HEK293 (cell line): ENCODE data around the gene P4HA2.

Experiments
- CTCF ChIA-PET: fragments of 350-600 bp; formaldehyde crosslinking; extraction: SDS; loops from one replicate; lab custom pipeline; 2021; ENCODE audit warnings: antibody characterized with exemption; lab: Yijun Ruan, JAX
- POLR2A ChIA-PET: fragments of 300-600 bp; formaldehyde crosslinking; extraction: SDS; loops from one replicate; lab custom pipeline; 2020; ENCODE audit warnings: antibody characterized with exemption, inconsistent platforms; lab: Yijun Ruan, JAX
- H3K27ac ChIP-seq: fragments of 200-500 bp; sonication (Bioruptor generic); 2 replicates; pipeline ENCODE4 v1.5.1; 2014; ENCODE audit warnings: low read depth, low read length, control low read depth, inconsistent platforms; ENCODE audit errors: extremely low read depth
- H3K36me3 ChIP-seq, 2 experiments: fragments of 200-500 bp in 1 of 2; sonication (Bioruptor generic) in 1 of 2; 1 replicate in 1 of 2; 2 replicates in 1 of 2; pipeline ENCODE4 v1.5.1; 2014 to 2017; ENCODE audit warnings: inconsistent platforms in 2 of 2, low read length in 2 of 2; ENCODE audit not compliant: control insufficient read depth in 2 of 2, insufficient read depth in 1 of 2
- H3K4me1 ChIP-seq: fragments of 200-500 bp; sonication (Bioruptor generic); 2 replicates; pipeline ENCODE4 v1.5.1; 2014; ENCODE audit warnings: mild to moderate bottlenecking, low read length, inconsistent platforms; ENCODE audit not compliant: control insufficient read depth, insufficient read depth
- H3K4me3 ChIP-seq: 2 replicates; pipeline ENCODE4 v1.5.1; 2011; ENCODE audit warnings: low read depth, mild to moderate bottlenecking, control low read depth, low read length, moderate library complexity
- H3K9me3 ChIP-seq: fragments of 200-500 bp; sonication (Bioruptor generic); 2 replicates; pipeline ENCODE4 v1.5.1; 2014; ENCODE audit warnings: low read depth, low read length, inconsistent platforms; ENCODE audit not compliant: control insufficient read depth, insufficient read depth
- EGR2 ChIP-seq: fragments of 450-650 bp; formaldehyde crosslinking; IDR thresholded peaks from 2 replicates; pipeline ENCODE4 v1.5.1; 2016; ENCODE audit warnings: low read depth, missing biosample characterization, missing genetic modification characterization
- GLIS2 ChIP-seq: fragments of 450-650 bp; formaldehyde crosslinking; IDR thresholded peaks from 2 replicates; pipeline ENCODE4 v1.5.1; 2016; ENCODE audit warnings: missing biosample characterization, missing genetic modification characterization
- MZF1 ChIP-seq: fragments of 450-650 bp; formaldehyde crosslinking; IDR thresholded peaks from 2 replicates; pipeline ENCODE4 v1.5.1; 2017; ENCODE audit warnings: missing biosample characterization, missing genetic modification characterization, borderline replicate concordance
- OVOL3 ChIP-seq: fragments of 450-650 bp; formaldehyde crosslinking; IDR thresholded peaks from 2 replicates; pipeline ENCODE4 v1.5.1; 2016; ENCODE audit warnings: missing biosample characterization, missing genetic modification characterization
- SALL2 ChIP-seq: fragments of 450-650 bp; formaldehyde crosslinking; IDR thresholded peaks from 2 replicates; pipeline ENCODE4 v1.5.0; 2017; ENCODE audit warnings: missing biosample characterization, mild to moderate bottlenecking, missing genetic modification characterization, borderline replicate concordance
- ZNF23 ChIP-seq: fragments of 450-650 bp; formaldehyde crosslinking; IDR thresholded peaks from 2 replicates; pipeline ENCODE4 v1.5.1; 2016; ENCODE audit warnings: missing biosample characterization, missing genetic modification characterization, borderline replicate concordance
- ZNF292 ChIP-seq: fragments of 450-650 bp; formaldehyde crosslinking; IDR thresholded peaks from 2 replicates; pipeline ENCODE4 v1.5.1; 2016; ENCODE audit warnings: low read depth, missing biosample characterization, missing genetic modification characterization, borderline replicate concordance
- ZNF324 ChIP-seq: fragments of 450-650 bp; formaldehyde crosslinking; IDR thresholded peaks from 2 replicates; pipeline ENCODE4 v1.5.1; 2016; ENCODE audit warnings: missing biosample characterization, missing genetic modification characterization
- ZNF341 ChIP-seq: fragments of 450-650 bp; formaldehyde crosslinking; IDR thresholded peaks from 2 replicates; pipeline ENCODE4; 2016; ENCODE audit warnings: low read depth, missing biosample characterization, missing genetic modification characterization
- ZNF404 ChIP-seq: fragments of 450-650 bp; formaldehyde crosslinking; IDR thresholded peaks from 2 replicates; pipeline ENCODE4 v1.5.1; 2017; ENCODE audit warnings: missing biosample characterization, missing genetic modification characterization
- ZNF544 ChIP-seq: fragments of 450-650 bp; formaldehyde crosslinking; IDR thresholded peaks from 2 replicates; pipeline ENCODE4 v1.5.0; 2017; ENCODE audit warnings: missing biosample characterization, missing genetic modification characterization
- ZNF670 ChIP-seq: fragments of 450-650 bp; formaldehyde crosslinking; IDR thresholded peaks from 2 replicates; pipeline ENCODE4 v1.5.1; 2016; ENCODE audit warnings: missing biosample characterization, missing genetic modification characterization, low read depth
- ZNF792 ChIP-seq: fragments of 450-650 bp; formaldehyde crosslinking; IDR thresholded peaks from 2 replicates; pipeline ENCODE4 v1.5.1; 2016; ENCODE audit warnings: missing biosample characterization, missing genetic modification characterization
- TF ChIP-seq, protein P1 (sequence below): fragments of 450-650 bp; formaldehyde crosslinking; IDR thresholded peaks from 2 replicates; pipeline ENCODE4 v1.5.1; 2016; ENCODE audit warnings: missing biosample characterization, missing genetic modification characterization, low read depth
- TF ChIP-seq, protein P2 (sequence below): fragments of 450-650 bp; IDR thresholded peaks from 2 replicates; pipeline ENCODE4 v1.5.1; 2018; ENCODE audit warnings: missing biosample characterization, missing genetic modification characterization
- TF ChIP-seq, protein P3 (sequence below): fragments of 450-650 bp; formaldehyde crosslinking; IDR thresholded peaks from 2 replicates; pipeline ENCODE4 v1.5.0; 2017; ENCODE audit warnings: missing biosample characterization, missing genetic modification characterization, borderline replicate concordance
- TF ChIP-seq, protein P4 (sequence below): fragments of 450-650 bp; formaldehyde crosslinking; IDR thresholded peaks from 2 replicates; pipeline ENCODE4 v1.5.1; 2016; ENCODE audit warnings: missing biosample characterization, missing genetic modification characterization
- TF ChIP-seq, protein P5 (sequence below): fragments of 450-650 bp; formaldehyde crosslinking; IDR thresholded peaks from 2 replicates; pipeline ENCODE4 v1.5.1; 2016; ENCODE audit warnings: missing biosample characterization, missing genetic modification characterization
- TF ChIP-seq, protein P6 (sequence below): fragments of 450-650 bp; formaldehyde crosslinking; IDR thresholded peaks from 2 replicates; pipeline ENCODE4 v1.5.1; 2017; ENCODE audit warnings: missing biosample characterization, missing genetic modification characterization

The P4HA2 gene

DNA sequence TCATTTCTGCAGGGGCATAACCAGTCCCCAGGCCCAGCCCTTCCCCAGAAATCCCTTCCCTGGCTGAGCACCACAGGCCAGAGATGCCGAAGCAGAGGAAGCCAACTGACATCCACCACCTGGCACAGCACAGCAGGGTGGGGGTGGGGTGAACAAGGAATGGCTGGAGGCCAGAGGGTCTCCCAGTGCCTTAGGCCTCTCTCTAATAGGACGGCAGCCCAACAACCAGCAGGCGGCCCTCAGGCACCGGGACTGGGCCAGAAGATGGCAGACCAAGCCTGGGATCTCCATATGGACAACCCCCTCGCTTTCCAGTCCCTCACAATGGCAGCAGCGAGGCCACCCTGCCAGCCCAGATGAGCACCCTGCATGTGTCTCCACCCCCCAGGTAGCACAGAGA, 43.1 kb upstream of the P4HA2 start:
- Histone ChIP-seq H3K27ac (no peak overlapping the region), H3K4me3 (no peak overlapping the region), H3K36me3 (no peaks in the 10 kb centered on the region), H3K4me1 (no peaks in the 10 kb centered on the region; the same call in 1 of the 2 replicates), H3K9me3 (no peaks in the 10 kb centered on the region)
- ChIA-PET CTCF (no interaction called here), POLR2A (no interaction called here)
- no peak for TF ChIP-seq EGR2
- TF ChIP-seq GLIS2 = no peak
- TF ChIP-seq, protein P1, sequence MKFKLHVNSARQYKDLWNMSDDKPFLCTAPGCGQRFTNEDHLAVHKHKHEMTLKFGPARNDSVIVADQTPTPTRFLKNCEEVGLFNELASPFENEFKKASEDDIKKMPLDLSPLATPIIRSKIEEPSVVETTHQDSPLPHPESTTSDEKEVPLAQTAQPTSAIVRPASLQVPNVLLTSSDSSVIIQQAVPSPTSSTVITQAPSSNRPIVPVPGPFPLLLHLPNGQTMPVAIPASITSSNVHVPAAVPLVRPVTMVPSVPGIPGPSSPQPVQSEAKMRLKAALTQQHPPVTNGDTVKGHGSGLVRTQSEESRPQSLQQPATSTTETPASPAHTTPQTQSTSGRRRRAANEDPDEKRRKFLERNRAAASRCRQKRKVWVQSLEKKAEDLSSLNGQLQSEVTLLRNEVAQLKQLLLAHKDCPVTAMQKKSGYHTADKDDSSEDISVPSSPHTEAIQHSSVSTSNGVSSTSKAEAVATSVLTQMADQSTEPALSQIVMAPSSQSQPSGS (tag by site-specific recombination) = no peak
- TF ChIP-seq ZNF292 (tag by site-specific recombination) = no peak
- no peak for TF ChIP-seq ZNF792
- no peak for TF ChIP-seq SALL2 (tag by site-specific recombination)
- TF ChIP-seq ZNF404 = no peak
- TF ChIP-seq, protein P2, sequence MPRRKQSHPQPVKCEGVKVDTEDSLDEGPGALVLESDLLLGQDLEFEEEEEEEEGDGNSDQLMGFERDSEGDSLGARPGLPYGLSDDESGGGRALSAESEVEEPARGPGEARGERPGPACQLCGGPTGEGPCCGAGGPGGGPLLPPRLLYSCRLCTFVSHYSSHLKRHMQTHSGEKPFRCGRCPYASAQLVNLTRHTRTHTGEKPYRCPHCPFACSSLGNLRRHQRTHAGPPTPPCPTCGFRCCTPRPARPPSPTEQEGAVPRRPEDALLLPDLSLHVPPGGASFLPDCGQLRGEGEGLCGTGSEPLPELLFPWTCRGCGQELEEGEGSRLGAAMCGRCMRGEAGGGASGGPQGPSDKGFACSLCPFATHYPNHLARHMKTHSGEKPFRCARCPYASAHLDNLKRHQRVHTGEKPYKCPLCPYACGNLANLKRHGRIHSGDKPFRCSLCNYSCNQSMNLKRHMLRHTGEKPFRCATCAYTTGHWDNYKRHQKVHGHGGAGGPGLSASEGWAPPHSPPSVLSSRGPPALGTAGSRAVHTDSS (tag by site-specific recombination) = no peak
- TF ChIP-seq MZF1 (tag by site-specific recombination) = no peak
- TF ChIP-seq, protein P3, sequence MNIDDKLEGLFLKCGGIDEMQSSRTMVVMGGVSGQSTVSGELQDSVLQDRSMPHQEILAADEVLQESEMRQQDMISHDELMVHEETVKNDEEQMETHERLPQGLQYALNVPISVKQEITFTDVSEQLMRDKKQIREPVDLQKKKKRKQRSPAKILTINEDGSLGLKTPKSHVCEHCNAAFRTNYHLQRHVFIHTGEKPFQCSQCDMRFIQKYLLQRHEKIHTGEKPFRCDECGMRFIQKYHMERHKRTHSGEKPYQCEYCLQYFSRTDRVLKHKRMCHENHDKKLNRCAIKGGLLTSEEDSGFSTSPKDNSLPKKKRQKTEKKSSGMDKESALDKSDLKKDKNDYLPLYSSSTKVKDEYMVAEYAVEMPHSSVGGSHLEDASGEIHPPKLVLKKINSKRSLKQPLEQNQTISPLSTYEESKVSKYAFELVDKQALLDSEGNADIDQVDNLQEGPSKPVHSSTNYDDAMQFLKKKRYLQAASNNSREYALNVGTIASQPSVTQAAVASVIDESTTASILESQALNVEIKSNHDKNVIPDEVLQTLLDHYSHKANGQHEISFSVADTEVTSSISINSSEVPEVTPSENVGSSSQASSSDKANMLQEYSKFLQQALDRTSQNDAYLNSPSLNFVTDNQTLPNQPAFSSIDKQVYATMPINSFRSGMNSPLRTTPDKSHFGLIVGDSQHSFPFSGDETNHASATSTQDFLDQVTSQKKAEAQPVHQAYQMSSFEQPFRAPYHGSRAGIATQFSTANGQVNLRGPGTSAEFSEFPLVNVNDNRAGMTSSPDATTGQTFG = no peak
- no peak for TF ChIP-seq ZNF341 (tag by site-specific recombination)
- no peak for TF ChIP-seq ZNF544 (tag by site-specific recombination)
- no peak for TF ChIP-seq ZNF670
- TF ChIP-seq ZNF324 = no peak
- TF ChIP-seq OVOL3 (tag by site-specific recombination) = no peak
- TF ChIP-seq ZNF23 (tag by site-specific recombination) = no peak
- TF ChIP-seq, protein P4, sequence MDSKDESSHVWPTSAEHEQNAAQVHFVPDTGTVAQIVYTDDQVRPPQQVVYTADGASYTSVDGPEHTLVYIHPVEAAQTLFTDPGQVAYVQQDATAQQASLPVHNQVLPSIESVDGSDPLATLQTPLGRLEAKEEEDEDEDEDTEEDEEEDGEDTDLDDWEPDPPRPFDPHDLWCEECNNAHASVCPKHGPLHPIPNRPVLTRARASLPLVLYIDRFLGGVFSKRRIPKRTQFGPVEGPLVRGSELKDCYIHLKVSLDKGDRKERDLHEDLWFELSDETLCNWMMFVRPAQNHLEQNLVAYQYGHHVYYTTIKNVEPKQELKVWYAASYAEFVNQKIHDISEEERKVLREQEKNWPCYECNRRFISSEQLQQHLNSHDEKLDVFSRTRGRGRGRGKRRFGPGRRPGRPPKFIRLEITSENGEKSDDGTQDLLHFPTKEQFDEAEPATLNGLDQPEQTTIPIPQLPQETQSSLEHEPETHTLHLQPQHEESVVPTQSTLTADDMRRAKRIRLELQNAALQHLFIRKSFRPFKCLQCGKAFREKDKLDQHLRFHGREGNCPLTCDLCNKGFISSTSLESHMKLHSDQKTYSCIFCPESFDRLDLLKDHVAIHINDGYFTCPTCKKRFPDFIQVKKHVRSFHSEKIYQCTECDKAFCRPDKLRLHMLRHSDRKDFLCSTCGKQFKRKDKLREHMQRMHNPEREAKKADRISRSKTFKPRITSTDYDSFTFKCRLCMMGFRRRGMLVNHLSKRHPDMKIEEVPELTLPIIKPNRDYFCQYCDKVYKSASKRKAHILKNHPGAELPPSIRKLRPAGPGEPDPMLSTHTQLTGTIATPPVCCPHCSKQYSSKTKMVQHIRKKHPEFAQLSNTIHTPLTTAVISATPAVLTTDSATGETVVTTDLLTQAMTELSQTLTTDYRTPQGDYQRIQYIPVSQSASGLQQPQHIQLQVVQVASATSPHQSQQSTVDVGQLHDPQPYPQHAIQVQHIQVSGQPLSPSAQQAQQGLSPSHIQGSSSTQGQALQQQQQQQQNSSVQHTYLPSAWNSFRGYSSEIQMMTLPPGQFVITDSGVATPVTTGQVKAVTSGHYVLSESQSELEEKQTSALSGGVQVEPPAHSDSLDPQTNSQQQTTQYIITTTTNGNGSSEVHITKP (tag by site-specific recombination) = no peak
- TF ChIP-seq, protein P5, sequence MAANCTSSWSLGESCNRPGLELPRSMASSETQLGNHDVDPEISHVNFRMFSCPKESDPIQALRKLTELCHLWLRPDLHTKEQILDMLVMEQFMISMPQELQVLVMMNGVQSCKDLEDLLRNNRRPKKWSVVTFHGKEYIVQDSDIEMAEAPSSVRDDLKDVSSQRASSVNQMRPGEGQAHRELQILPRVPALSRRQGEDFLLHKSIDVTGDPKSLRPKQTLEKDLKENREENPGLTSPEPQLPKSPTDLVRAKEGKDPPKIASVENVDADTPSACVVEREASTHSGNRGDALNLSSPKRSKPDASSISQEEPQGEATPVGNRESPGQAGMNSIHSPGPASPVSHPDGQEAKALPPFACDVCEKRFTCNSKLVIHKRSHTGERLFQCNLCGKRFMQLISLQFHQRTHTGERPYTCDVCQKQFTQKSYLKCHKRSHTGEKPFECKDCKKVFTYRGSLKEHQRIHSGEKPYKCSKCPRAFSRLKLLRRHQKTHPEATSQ (tag by site-specific recombination) = no peak
- TF ChIP-seq, protein P6, sequence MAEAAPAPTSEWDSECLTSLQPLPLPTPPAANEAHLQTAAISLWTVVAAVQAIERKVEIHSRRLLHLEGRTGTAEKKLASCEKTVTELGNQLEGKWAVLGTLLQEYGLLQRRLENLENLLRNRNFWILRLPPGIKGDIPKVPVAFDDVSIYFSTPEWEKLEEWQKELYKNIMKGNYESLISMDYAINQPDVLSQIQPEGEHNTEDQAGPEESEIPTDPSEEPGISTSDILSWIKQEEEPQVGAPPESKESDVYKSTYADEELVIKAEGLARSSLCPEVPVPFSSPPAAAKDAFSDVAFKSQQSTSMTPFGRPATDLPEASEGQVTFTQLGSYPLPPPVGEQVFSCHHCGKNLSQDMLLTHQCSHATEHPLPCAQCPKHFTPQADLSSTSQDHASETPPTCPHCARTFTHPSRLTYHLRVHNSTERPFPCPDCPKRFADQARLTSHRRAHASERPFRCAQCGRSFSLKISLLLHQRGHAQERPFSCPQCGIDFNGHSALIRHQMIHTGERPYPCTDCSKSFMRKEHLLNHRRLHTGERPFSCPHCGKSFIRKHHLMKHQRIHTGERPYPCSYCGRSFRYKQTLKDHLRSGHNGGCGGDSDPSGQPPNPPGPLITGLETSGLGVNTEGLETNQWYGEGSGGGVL (tag by site-specific recombination) = no peak
